RWPE2 (cell line): ENCODE data around the gene TIMM50.

Experiments
- ATAC-seq: fragments of 200-7000 bp; cut with Tn5 transposase; 3 replicates; pipeline ENCODE4 v1.9.1; 2021; ENCODE audit warnings: low read depth
- DNase-seq: peaks from one replicate; pipeline ENCODE4 v3.0.0-alpha.2; 2020; ENCODE audit warnings: low spot score
- H3K27ac ChIP-seq: fragments of 450-650 bp; 2 replicates; pipeline ENCODE4 v1.5.1; 2017; ENCODE audit warnings: mild to moderate bottlenecking; ENCODE audit not compliant: poor library complexity, severe bottlenecking
- H3K27me3 ChIP-seq: fragments of 250-450 bp; sonication (Bioruptor Pico); 2 replicates; pipeline ENCODE4 v1.5.1; 2021; ENCODE audit warnings: mild to moderate bottlenecking, moderate library complexity; ENCODE audit not compliant: insufficient read depth, poor library complexity, severe bottlenecking
- H3K36me3 ChIP-seq: fragments of 250-450 bp; sonication (Bioruptor Pico); 2 replicates; pipeline ENCODE4 v1.5.1; 2020; ENCODE audit warnings: low read depth, mild to moderate bottlenecking, moderate library complexity
- H3K4me1 ChIP-seq: fragments of 250-450 bp; sonication (Bioruptor Pico); 2 replicates; pipeline ENCODE4 v1.5.1; 2021; ENCODE audit warnings: mild to moderate bottlenecking, moderate library complexity; ENCODE audit not compliant: insufficient read depth, poor library complexity, severe bottlenecking
- H3K4me3 ChIP-seq: fragments of 250-450 bp; sonication (Bioruptor Pico); 2 replicates; pipeline ENCODE4 v1.5.1; 2021; ENCODE audit warnings: mild to moderate bottlenecking, moderate library complexity; ENCODE audit not compliant: severe bottlenecking
- H3K9me3 ChIP-seq: fragments of 250-450 bp; sonication (Bioruptor Pico); 2 replicates; pipeline ENCODE4 v1.5.1; 2021; ENCODE audit warnings: mild to moderate bottlenecking, moderate library complexity; ENCODE audit not compliant: severe bottlenecking
- CTCF ChIP-seq: fragments of 450-650 bp; IDR thresholded peaks from one replicate; pipeline ENCODE4 v1.5.1; 2017; ENCODE audit warnings: mild to moderate bottlenecking, moderate library complexity; ENCODE audit not compliant: poor library complexity, severe bottlenecking

Gene TIMM50

GRCh38 chr19:39515551-39516191 lies 35.0 kb downstream of the TIMM50 start:
- H3K4me1 ChIP-seq: no peaks in the 10 kb centered on the region
- no peaks in the 10 kb centered on the region for H3K36me3 ChIP-seq
- DNase-seq (no peak), ATAC-seq (peak; percentile 26; the same call in 1 of the 3 replicates)
- H3K9me3 ChIP-seq: no peaks in the 10 kb centered on the region
- H3K4me3 ChIP-seq: peak overlapping the region; percentile 24
- H3K27ac ChIP-seq: no peak overlapping the region
- TF ChIP-seq CTCF: no peak
- peaks cover 29% of the 10 kb centered on the region for H3K27me3 ChIP-seq

GRCh38 chr19:39516270-39516669 lies 35.6 kb downstream of the TIMM50 start:
- H3K36me3 ChIP-seq: no peaks in the 10 kb centered on the region
- TF ChIP-seq CTCF: no peak
- no peaks in the 10 kb centered on the region for H3K4me1 ChIP-seq
- no peak overlapping the region for H3K4me3 ChIP-seq
- H3K9me3 ChIP-seq: no peaks in the 10 kb centered on the region
- DNase-seq (no peak), ATAC-seq (no peak)
- peaks cover 29% of the 10 kb centered on the region for H3K27me3 ChIP-seq
- H3K27ac ChIP-seq: no peak overlapping the region

GRCh38 chr19:39517432-39517831 lies 36.8 kb downstream of the TIMM50 start:
- no peaks in the 10 kb centered on the region for H3K9me3 ChIP-seq
- no peaks in the 10 kb centered on the region for H3K4me1 ChIP-seq
- H3K27ac ChIP-seq: no peak overlapping the region
- no peak for ATAC-seq
- H3K27me3 ChIP-seq: peaks cover 29% of the 10 kb centered on the region
- no peak overlapping the region for H3K4me3 ChIP-seq
- DNase-seq: no peak
- no peak for TF ChIP-seq CTCF
- no peaks in the 10 kb centered on the region for H3K36me3 ChIP-seq

- Histone ChIP-seq H3K4me1 (no peaks in the 10 kb centered on the region), H3K27ac (no peak overlapping the region), H3K36me3 (no peaks in the 10 kb centered on the region), H3K9me3 (no peaks in the 10 kb centered on the region), H3K4me3 (no peak overlapping the region), H3K27me3 (peaks cover 29% of the 10 kb centered on the region)
- no peak for TF ChIP-seq CTCF
- DNase-seq: no peak
- peak; percentile 19; the same call in 1 of the 3 replicates for ATAC-seq
Measured at GRCh38 chr19:39518458-39518857, 37.8 kb downstream of the TIMM50 start.

- no peak overlapping the region for H3K4me3 ChIP-seq
- DNase-seq (no peak), ATAC-seq (no peak)
- no peaks in the 10 kb centered on the region for H3K9me3 ChIP-seq
- H3K27me3 ChIP-seq: peaks cover 25% of the 10 kb centered on the region
- no peaks in the 10 kb centered on the region for H3K36me3 ChIP-seq
- TF ChIP-seq CTCF: no peak
- H3K27ac ChIP-seq: no peak overlapping the region
- H3K4me1 ChIP-seq: no peaks in the 10 kb centered on the region
Measured at GRCh38 chr19:39518975-39519374, 38.3 kb downstream of the TIMM50 start.
